Natural killer cell (primary cell): ENCODE results near the gene PZP. TPM values are rescaled to one million over a fixed set of nuclear protein-coding genes. Genes with fewer than 3 reads are reported as not detected.
"Not testable (repeated sequence)": the region's sequence is repeated elsewhere in the genome, so short reads cannot be mapped to it uniquely, and the experiment has no call there.

Source experiments
- ATAC-seq, 3 donors: fragments of 150-1000 bp in 2 of 3; fragments of 200-7000 bp in 1 of 3; cut with Tn5 transposase; 1 replicate in 1 of 3; 2 replicates in 2 of 3; pipeline ENCODE4 v1.10.0; 2021; ENCODE audit warnings: mild to moderate bottlenecking in 2 of 3, moderate library complexity in 2 of 3
- DNase-seq, 2 donors: peaks; one replicate each; pipeline versions ENCODE4 v3.0.0 to v3.0.0-alpha.2; 2013 to 2021; ENCODE audit warnings: mixed read lengths in 1 of 2
- H3K27ac ChIP-seq: one replicate; pipeline ENCODE4 v1.5.1; 2013; ENCODE audit warnings: mild to moderate bottlenecking, low read length
- H3K27me3 ChIP-seq: one replicate; pipeline ENCODE4 v1.6.1; 2013; ENCODE audit warnings: low read length; ENCODE audit not compliant: control insufficient read depth, insufficient read depth
- H3K36me3 ChIP-seq: one replicate; pipeline ENCODE4 v1.6.1; 2013; ENCODE audit warnings: low read length; ENCODE audit not compliant: control insufficient read depth, insufficient read depth
- H3K4me1 ChIP-seq: one replicate; pipeline ENCODE4 v1.6.1; 2013; ENCODE audit warnings: low read length; ENCODE audit not compliant: control insufficient read depth, insufficient read depth
- H3K4me3 ChIP-seq: one replicate; pipeline ENCODE4 v1.5.1; 2013; ENCODE audit warnings: low read length
- H3K9me3 ChIP-seq: one replicate; pipeline ENCODE4 v1.6.1; 2013; ENCODE audit warnings: low read length; ENCODE audit not compliant: control insufficient read depth, insufficient read depth
- H3K27ac Mint-ChIP-seq, 2 donors: one replicate each; pipeline ENCODE4 v1.8.0; 2022; ENCODE audit warnings: mild to moderate bottlenecking in 2 of 2, mixed read lengths in 2 of 2, moderate library complexity in 1 of 2
- H3K27me3 Mint-ChIP-seq, 2 donors: one replicate each; pipeline ENCODE4 v1.8.0; 2022; ENCODE audit warnings: low read depth in 2 of 2, mixed read lengths in 2 of 2
- H3K36me3 Mint-ChIP-seq: one replicate; pipeline ENCODE4 v1.8.0; 2022; ENCODE audit warnings: mixed read lengths
- H3K4me1 Mint-ChIP-seq, 2 donors: one replicate each; pipeline ENCODE4 v1.8.0; 2022; ENCODE audit warnings: mixed read lengths in 2 of 2
- H3K4me3 Mint-ChIP-seq: one replicate; pipeline ENCODE4 v1.8.0; 2022; ENCODE audit warnings: mild to moderate bottlenecking, moderate library complexity, mixed read lengths
- H3K9me3 Mint-ChIP-seq, 2 donors: one replicate each; pipeline ENCODE4 v1.8.0; 2022; ENCODE audit warnings: mixed read lengths in 2 of 2
- WGBS: methylation state at CpG from one replicate; pipeline ENCODE4 v1.1.7; 2013; ENCODE audit warnings: missing lambda C conversion rate; ENCODE audit not compliant: insufficient coverage; 5-methylcytosine and 5-hydroxymethylcytosine counted together
- intact Hi-C: fragments of 100-400 bp; cut with micrococcal nuclease; formaldehyde crosslinking; loops from one replicate; pipeline ENCODE4 v1.14.2; 2022
- total RNA-seq, 4 donors: library from RNA; stranded (reverse); fragments of 120-200 nt in 1 of 4; gene quantifications; one replicate each; pipeline versions ENCODE4 v1.2.3 to v1.2.4, GENCODE V29; 2013 to 2022
- TF ChIP-seq, protein P1 (sequence below): fragments of 200-600 bp; IDR thresholded peaks from one replicate; pipeline ENCODE4 v1.8.0; 2022; ENCODE audit warnings: antibody characterized with exemption

Gene PZP
- total RNA-seq, 3 donors from 2014 or later (not counting 1 experiment from before 2014, with no cell fraction given) = not detected

GRCh38 chr12:9244894-9245293 lies 36.7 kb upstream of the PZP start:
- Mint-ChIP-seq H3K36me3 (peaks cover 8% of the 10 kb centered on the region), H3K4me1 (peaks cover 5 to 6% of the 10 kb centered on the region in 2 donors), H3K27ac (no peak overlapping the region), H3K9me3 (peaks cover 2% of the 10 kb centered on the region in 2 donors), H3K4me3 (no peak overlapping the region), H3K27me3 (peaks cover 7 to 12% of the 10 kb centered on the region in 2 donors)
- intact Hi-C loops = no loop called here
- 65% methylated on average over 6 of the region's 6 CpGs for WGBS
- H3K27me3 ChIP-seq = no peaks in the 10 kb centered on the region
- no peak overlapping the region for H3K4me3 ChIP-seq
- H3K9me3 ChIP-seq = no peaks in the 10 kb centered on the region
- DNase-seq (no peak), ATAC-seq (no peak)
- TF ChIP-seq, protein P1, sequence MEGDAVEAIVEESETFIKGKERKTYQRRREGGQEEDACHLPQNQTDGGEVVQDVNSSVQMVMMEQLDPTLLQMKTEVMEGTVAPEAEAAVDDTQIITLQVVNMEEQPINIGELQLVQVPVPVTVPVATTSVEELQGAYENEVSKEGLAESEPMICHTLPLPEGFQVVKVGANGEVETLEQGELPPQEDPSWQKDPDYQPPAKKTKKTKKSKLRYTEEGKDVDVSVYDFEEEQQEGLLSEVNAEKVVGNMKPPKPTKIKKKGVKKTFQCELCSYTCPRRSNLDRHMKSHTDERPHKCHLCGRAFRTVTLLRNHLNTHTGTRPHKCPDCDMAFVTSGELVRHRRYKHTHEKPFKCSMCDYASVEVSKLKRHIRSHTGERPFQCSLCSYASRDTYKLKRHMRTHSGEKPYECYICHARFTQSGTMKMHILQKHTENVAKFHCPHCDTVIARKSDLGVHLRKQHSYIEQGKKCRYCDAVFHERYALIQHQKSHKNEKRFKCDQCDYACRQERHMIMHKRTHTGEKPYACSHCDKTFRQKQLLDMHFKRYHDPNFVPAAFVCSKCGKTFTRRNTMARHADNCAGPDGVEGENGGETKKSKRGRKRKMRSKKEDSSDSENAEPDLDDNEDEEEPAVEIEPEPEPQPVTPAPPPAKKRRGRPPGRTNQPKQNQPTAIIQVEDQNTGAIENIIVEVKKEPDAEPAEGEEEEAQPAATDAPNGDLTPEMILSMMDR = no peak
- H3K36me3 ChIP-seq = peaks cover 1% of the 10 kb centered on the region
- H3K4me1 ChIP-seq = no peaks in the 10 kb centered on the region
- H3K27ac ChIP-seq = no peak overlapping the region

- Histone ChIP-seq H3K9me3 (no peaks in the 10 kb centered on the region), H3K4me1 (no peaks in the 10 kb centered on the region), H3K36me3 (peaks cover 1% of the 10 kb centered on the region), H3K4me3 (no peak overlapping the region), H3K27ac (no peak overlapping the region), H3K27me3 (no peaks in the 10 kb centered on the region)
- H3K27ac Mint-ChIP-seq = no peak overlapping the region
- H3K9me3 Mint-ChIP-seq = no peaks in the 10 kb centered on the region
- TF ChIP-seq, protein P1 = no peak
- DNase-seq = no peak
- WGBS = no CpG with 5 or more reads among the region's 1 CpG
- H3K4me3 Mint-ChIP-seq = no peak overlapping the region
- peaks cover under 1% of the 10 kb centered on the region for H3K36me3 Mint-ChIP-seq
- peaks cover 6 to 7% of the 10 kb centered on the region in 2 donors for H3K4me1 Mint-ChIP-seq
- no peak for ATAC-seq
- peaks cover 0 to 6% of the 10 kb centered on the region in 2 donors for H3K27me3 Mint-ChIP-seq
- intact Hi-C loops = no loop called here
Measured at GRCh38 chr12:9243999-9244649, 35.9 kb upstream of the PZP start.

DNA sequence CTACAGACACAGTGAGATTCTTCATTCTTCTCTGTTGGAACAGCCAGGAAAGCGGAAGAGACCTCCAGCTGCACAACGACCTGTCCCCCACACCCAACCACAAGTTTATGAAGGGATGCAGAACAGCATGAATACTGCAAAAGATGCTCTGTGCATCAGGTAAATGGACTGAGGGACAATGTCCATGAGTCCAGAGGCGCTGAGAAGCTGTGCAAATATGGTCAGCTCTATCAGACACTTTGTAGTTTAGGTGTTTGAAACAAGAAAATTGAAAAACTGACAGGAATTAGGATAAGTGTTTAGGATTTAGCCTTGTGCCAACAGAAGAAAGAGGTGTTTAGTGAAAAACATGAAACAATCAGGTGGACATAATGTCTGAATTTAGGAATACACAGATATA lies 33.1 kb upstream of the PZP start:
- no peaks in the 10 kb centered on the region for H3K4me1 ChIP-seq
- Mint-ChIP-seq H3K4me3 (no peak overlapping the region), H3K27ac (no peak overlapping the region), H3K4me1 (peaks cover 6 to 7% of the 10 kb centered on the region in 2 donors), H3K9me3 (no peaks in the 10 kb centered on the region), H3K36me3 (no peaks in the 10 kb centered on the region), H3K27me3 (peaks cover 0 to 4% of the 10 kb centered on the region in 2 donors)
- H3K27me3 ChIP-seq = no peaks in the 10 kb centered on the region
- intact Hi-C loops = no loop called here
- no peak for ATAC-seq
- H3K27ac ChIP-seq = no peak overlapping the region
- DNase-seq = no peak
- no peaks in the 10 kb centered on the region for H3K9me3 ChIP-seq
- WGBS = 89% methylated on average over 3 of the region's 3 CpGs
- H3K4me3 ChIP-seq = no peak overlapping the region
- TF ChIP-seq, protein P1 = no peak
- H3K36me3 ChIP-seq = peaks cover 3% of the 10 kb centered on the region

- Mint-ChIP-seq H3K36me3 (no peaks in the 10 kb centered on the region), H3K4me1 (peaks cover 6 to 7% of the 10 kb centered on the region in 2 donors), H3K27me3 (peaks cover 0 to 4% of the 10 kb centered on the region in 2 donors), H3K27ac (peak overlapping the region in 1 of 2 donors; percentile 87), H3K9me3 (no peaks in the 10 kb centered on the region), H3K4me3 (peak overlapping the region; percentile 92)
- no peaks in the 10 kb centered on the region for H3K9me3 ChIP-seq
- no peaks in the 10 kb centered on the region for H3K4me1 ChIP-seq
- TF ChIP-seq, protein P1 = no peak
- 96% methylated on average over 5 of the region's 5 CpGs for WGBS
- no peak for DNase-seq
- H3K27ac ChIP-seq = no peak overlapping the region
- no peaks in the 10 kb centered on the region for H3K27me3 ChIP-seq
- H3K36me3 ChIP-seq = peaks cover 3% of the 10 kb centered on the region
- H3K4me3 ChIP-seq = no peak overlapping the region
- ATAC-seq = no peak
- intact Hi-C loops = no loop called here
Measured at GRCh38 chr12:9240776-9241175, 32.6 kb upstream of the PZP start.

DNA sequence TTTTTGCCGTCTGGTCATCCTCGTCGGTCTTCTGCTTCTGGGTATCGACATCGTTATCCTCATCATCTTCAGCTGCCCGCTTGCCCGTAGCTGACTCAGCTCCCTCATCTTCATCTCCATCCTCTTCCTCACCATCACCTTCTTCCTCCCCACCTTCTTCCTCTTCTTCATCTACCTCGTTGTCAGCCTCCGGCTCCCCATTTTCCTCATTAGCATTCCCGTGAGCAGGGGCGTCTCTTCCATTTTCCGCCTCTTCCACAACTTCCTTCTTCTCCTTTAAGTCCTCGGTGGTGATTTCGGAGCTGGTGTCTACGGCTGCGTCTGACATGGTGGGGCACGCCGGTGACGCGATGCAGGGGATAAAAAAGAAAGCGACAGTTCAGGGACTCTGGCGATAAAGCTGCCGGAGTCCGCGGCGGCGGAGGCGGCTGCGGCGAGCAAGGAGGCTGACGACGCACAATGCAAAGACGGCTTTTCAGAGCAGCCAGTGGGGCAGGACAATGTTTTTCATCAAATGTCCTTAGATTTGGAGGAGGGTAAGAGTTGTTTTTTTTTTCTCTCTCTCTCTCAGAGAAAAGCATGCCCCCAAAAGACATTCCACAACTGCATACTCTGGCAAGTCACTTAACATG lies 31.9 kb upstream of the PZP start:
- H3K9me3 ChIP-seq, H3K27me3 ChIP-seq, H3K4me1 ChIP-seq, H3K27me3 Mint-ChIP-seq, H3K9me3 Mint-ChIP-seq, H3K36me3 ChIP-seq, H3K4me1 Mint-ChIP-seq, H3K36me3 Mint-ChIP-seq, intact Hi-C loops: not testable (repeated sequence)
- H3K27ac ChIP-seq = peak overlapping the region; percentile 49
- ATAC-seq (peak; percentile 69 to 89 (median 79)), DNase-seq (peak; percentile 28 to 63)
- peak overlapping the region; percentile 28 for H3K4me3 ChIP-seq
- H3K27ac Mint-ChIP-seq = peak overlapping the region; percentile 87 to 92
- 23% methylated on average over 32 of the region's 33 CpGs for WGBS
- H3K4me3 Mint-ChIP-seq = peak overlapping the region; percentile 92
